GM19455 (cell line): ENCODE results near the gene GP1BA.
"Not testable (repeated sequence)": the region's sequence is repeated elsewhere in the genome, so short reads cannot be mapped to it uniquely, and the experiment has no call there.

Experiments used
- ATAC-seq: cut with Tn5 transposase; IDR thresholded peaks from one replicate; pipeline ENCODE4 v1.9.1; 2021; ENCODE audit not compliant: unreplicated experiment

Gene GP1BA

GRCh38 chr17:4901108-4901647 lies 30.9 kb upstream of the GP1BA start:
- ATAC-seq = no peak

GRCh38 chr17:4901648-4902344 lies 30.3 kb upstream of the GP1BA start:
- ATAC-seq = no peak

DNA sequence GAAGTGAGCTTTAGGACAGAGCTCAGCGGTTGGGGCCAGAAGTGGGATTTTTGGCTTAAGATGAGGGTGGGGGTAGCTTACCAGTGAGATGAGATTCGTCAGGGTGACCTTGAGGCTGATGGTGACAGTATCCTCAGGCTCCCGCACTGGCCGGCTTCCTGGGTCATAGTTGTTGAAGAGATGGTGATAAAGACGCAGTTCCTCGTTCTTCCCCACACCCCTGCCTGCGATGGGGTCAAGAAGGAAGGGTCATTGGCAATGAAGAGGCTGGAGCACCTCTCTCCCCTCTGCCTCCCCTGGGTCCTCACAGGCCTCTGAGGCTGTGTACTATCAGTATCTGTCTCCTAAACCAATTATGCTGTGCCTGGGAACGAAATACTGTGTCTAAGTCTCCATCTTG lies 29.5 kb upstream of the GP1BA start:
- no peak for ATAC-seq

GRCh38 chr17:4903051-4903818 lies 28.8 kb upstream of the GP1BA start, which contains the start of gene CHRNE:
Gene CHRNE (minus strand): TSS chr17:4903098. CDS start chr17:4903063, 35 bp downstream.
- ATAC-seq = no peak

- not testable (repeated sequence) for ATAC-seq
Measured at GRCh38 chr17:4906642-4907041, 25.4 kb upstream of the GP1BA start.

- no peak for ATAC-seq
Measured at GRCh38 chr17:4908301-4908700, 23.8 kb upstream of the GP1BA start.

- ATAC-seq = no peak
Measured at GRCh38 chr17:4908711-4909496, 23.2 kb upstream of the GP1BA start.

- no peak for ATAC-seq
Measured at GRCh38 chr17:4913994-4914393, 18.1 kb upstream of the GP1BA start.

- ATAC-seq = not testable (repeated sequence)
Measured at GRCh38 chr17:4914551-4914950, 17.5 kb upstream of the GP1BA start.

DNA sequence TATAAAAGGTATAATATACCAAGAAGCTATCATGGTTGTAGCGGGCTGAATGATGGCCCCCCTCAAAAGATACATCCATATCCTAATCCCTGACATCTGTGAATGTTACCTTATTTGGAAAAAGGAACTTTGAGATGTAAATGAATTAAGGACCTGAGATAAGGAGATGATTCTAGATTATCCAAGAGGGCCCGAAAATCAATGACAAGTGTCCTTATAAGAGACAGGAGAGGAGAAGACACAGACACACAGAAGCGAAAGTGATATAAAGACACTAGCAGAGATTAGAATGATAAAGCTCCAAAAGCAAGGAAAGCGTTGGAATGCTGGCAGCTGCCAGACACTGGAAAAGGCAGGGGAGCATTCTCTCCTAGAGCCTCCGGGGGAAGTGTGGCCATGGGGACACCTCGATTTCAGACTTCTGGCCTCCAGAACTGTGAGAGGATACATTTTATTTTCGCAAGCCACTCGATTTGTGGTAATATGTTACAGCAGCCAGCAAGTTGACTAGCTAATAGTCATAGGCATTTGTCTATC lies 12.5 kb upstream of the GP1BA start:
- ATAC-seq = no peak

DNA sequence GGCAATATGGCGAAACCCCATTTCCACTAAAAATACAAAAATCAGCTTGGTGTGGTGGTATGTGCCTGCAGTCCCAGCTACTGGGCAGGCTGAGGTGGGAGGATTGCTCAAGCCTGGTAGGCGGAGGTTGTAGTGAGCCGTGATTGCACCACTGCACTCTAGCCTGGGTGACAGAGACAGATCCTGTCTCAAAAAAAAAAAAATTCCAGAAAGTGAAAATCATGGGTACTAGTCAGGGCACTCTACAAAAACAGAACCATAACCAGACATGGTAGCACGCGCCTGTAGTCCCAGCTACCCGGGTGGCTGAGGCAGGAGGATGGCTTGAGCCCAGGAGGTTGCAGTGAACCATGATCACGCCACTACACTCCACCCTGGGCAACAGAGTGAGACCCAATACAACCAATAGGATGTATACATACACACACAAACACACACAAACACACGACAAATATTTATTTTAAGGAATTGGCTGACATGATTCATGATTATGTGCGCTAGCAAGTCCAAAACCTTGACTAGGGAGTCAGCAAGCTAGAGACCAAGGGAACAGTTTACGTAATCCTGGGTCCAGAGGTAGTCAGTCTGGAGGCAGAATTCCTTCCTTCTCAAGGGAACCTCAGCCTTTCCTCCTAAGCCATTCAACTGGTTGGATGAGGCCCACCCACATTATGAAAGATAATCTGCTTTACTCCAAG lies 11.6 kb upstream of the GP1BA start:
- ATAC-seq = no peak

GRCh38 chr17:4921320-4921719 lies 10.8 kb upstream of the GP1BA start:
- no peak for ATAC-seq

DNA sequence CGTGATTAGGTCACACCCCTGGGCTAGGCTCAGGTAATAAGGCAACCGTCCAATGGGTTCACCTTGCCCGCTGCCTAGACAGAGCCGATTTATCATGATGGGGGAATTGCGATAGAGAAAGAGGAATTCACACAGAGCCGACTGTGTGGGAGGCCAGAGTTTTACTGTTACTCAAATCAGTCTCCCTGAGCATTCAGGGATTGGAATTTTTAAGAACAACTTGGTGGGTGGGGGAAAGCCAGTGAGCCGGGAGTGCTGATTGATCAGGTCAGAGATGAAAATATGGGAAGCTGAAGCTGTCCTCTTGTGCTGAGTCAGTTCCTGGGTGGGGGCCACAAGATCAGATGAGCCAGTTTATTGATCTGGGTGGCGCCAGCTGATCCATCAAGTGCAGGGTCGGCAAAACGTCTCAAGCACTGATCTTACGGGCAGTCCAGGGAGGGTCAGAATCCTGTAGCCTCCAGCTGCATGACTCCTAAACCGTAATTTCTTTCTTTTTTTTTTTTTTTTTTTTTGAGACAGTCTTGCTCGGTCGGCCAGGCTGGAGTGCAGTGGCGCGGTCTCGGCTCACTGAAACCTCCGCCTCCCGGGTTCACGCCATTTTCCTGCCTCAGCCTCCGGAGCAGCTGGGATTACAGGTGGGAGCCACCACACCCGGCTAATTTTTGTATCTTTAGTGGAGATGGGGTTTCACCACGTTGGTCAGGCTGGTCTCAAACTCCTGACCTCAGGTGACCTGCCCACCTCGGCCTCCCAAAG lies 5.3 kb upstream of the GP1BA start:
- not testable (repeated sequence) for ATAC-seq

- no peak for ATAC-seq
Measured at GRCh38 chr17:4928881-4929280, 3.2 kb upstream of the GP1BA start.

DNA sequence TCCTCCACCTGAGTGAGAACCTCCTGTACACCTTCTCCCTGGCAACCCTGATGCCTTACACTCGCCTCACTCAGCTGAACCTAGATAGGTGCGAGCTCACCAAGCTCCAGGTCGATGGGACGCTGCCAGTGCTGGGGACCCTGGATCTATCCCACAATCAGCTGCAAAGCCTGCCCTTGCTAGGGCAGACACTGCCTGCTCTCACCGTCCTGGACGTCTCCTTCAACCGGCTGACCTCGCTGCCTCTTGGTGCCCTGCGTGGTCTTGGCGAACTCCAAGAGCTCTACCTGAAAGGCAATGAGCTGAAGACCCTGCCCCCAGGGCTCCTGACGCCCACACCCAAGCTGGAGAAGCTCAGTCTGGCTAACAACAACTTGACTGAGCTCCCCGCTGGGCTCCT lies 679 bp downstream of the GP1BA start:
- ATAC-seq = no peak

DNA sequence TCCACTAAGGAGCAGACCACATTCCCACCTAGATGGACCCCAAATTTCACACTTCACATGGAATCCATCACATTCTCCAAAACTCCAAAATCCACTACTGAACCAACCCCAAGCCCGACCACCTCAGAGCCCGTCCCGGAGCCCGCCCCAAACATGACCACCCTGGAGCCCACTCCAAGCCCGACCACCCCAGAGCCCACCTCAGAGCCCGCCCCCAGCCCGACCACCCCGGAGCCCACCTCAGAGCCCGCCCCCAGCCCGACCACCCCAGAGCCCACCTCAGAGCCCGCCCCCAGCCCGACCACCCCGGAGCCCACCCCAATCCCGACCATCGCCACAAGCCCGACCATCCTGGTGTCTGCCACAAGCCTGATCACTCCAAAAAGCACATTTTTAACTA lies 1.6 kb downstream of the GP1BA start:
- ATAC-seq = no peak

DNA sequence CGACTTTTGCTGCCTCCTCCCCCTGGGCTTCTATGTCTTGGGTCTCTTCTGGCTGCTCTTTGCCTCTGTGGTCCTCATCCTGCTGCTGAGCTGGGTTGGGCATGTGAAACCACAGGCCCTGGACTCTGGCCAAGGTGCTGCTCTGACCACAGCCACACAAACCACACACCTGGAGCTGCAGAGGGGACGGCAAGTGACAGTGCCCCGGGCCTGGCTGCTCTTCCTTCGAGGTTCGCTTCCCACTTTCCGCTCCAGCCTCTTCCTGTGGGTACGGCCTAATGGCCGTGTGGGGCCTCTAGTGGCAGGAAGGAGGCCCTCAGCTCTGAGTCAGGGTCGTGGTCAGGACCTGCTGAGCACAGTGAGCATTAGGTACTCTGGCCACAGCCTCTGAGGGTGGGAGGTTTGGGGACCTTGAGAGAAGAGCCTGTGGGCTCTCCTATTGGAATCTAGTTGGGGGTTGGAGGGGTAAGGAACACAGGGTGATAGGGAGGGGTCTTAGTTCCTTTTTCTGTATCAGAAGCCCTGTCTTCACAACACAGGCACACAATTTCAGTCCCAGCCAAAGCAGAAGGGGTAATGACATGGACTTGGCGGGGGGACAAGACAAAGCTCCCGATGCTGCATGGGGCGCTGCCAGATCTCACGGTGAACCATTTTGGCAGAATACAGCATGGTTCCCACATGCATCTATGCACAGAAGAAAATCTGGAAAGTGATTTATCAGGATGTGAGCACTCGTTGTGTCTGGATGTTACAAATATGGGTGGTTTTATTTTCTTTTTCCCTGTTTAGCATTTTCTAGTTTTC lies 2.3 kb downstream of the GP1BA start:
- no peak for ATAC-seq

GRCh38 chr17:4935650-4936049 lies 3.6 kb downstream of the GP1BA start:
- no peak for ATAC-seq

DNA sequence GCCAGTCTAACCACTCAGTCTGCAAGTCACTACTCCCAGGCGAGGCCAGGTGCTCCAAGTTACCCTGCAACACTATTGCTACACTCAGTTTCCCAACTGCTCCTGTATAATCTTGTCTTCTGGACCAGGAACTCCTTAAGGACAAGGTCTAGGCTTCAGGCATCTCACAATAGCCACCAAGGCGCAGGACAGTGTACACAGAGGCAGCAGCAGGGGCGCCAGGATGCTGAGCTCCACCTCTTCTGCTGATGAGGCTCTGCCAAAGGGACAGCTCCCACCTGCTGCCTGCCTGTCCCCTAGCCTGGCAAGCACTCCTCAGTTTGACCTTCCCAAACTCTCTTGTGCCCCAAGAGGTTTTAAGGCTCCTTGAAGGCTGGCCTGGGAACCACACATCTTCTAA lies 4.4 kb downstream of the GP1BA start:
- no peak for ATAC-seq
